Fibroblast of the aortic adventitia (primary cell): Measurements from ENCODE around the gene COPS2. TPM values are rescaled to one million over a fixed set of nuclear protein-coding genes. Genes with fewer than 3 reads are reported as not detected.

Experiments
- DNase-seq: peaks from one replicate; pipeline ENCODE4 v3.0.0-alpha.2; 2010; ENCODE audit warnings: low read depth
- H3K4me3 ChIP-seq: 2 replicates; pipeline ENCODE4 v1.5.1; 2011; ENCODE audit warnings: low read depth, mild to moderate bottlenecking, control low read depth, low read length, moderate library complexity
- CTCF ChIP-seq: IDR thresholded peaks from 2 replicates; pipeline ENCODE4 v1.5.1; 2011; ENCODE audit warnings: mild to moderate bottlenecking, low read length, control low read depth, inconsistent platforms; ENCODE audit not compliant: insufficient read depth
- total RNA-seq: library from RNA; depleted of rRNA; stranded (reverse); fragments of >200 nt; gene quantifications from 2 replicates; pipeline ENCODE4 v1.2.3, GENCODE V29; 2012; ENCODE audit warnings: low replicate concordance

Gene COPS2
- total RNA-seq = 116 and 176 TPM in 2 replicates

DNA sequence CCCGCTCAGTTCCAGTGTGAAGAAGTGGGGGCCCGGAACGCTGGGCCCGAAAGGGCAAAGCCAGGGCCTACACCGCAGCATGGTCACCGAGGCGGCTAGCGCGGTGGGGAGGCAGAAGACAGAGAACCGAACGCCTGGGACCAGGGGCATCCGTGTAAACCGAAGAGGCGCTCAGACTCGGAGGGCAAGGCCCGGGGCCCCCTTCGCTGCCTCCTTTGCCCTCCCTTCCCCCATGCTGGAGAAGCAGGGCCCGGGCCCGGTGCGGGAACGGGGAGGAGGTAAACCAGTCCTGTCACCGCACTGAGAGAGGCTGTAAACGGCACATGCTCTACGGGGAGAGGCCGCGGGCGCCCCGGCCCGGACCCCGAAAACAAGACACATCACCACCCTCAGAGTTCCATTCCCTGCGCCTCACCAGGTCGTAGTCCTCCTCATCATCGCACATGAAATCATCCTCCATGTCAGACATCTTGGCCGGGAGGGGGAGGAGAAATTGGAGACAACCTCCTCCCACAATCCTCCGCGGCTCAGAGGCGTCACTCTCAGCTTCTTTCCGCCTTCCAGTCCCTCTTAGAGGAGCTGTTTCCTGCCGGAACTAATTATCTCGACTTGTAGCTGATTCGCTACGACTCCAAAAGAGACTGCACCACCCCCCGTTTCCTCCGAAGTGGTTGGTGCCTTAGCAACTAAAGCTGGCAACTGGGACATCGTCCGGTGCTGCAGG, at the start of gene COPS2:
TSS of gene COPS2 (minus strand) at position 490 of the 724 bp plus-strand sequence. CDS start at position 469, 21 bp downstream.
- peak within 1 kb of the TSS; percentile 100 for H3K4me3 ChIP-seq
- DNase-seq = peak; percentile 100
- no peak for TF ChIP-seq CTCF

GRCh38 chr15:49200347-49200746, 44.9 kb upstream of the COPS2 start:
- no peak for TF ChIP-seq CTCF
- H3K4me3 ChIP-seq = no peak overlapping the region
- DNase-seq = no peak

- DNase-seq = peak; percentile 46
Measured at GRCh38 chr15:49199666-49200065, 44.3 kb upstream of the COPS2 start.

DNA sequence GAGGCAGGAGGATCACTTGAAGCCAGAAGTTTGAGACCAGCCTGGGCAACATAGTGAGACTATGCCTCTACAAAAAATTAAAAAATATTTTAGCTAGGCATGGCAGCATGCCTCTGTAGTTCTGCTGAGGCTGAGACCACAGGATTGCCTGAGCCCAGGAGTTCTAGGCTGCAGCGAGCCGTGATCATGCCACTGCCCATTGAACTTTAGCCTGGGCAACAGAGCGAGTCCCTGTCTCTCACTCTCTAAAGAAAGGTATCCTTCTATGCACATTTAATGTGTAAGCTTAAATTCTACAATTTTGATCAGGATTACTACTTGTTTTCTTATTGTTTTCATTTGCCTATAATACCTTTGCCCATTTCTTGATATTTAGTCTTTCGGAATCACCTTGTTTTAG, 41.5 kb upstream of the COPS2 start:
- DNase-seq = no peak
- TF ChIP-seq CTCF = no peak
- no peak overlapping the region for H3K4me3 ChIP-seq

More at GRCh38 chr15:49199666-49200065, 44.3 kb upstream of the COPS2 start:
- no peak overlapping the region for H3K4me3 ChIP-seq
- no peak for TF ChIP-seq CTCF

GRCh38 chr15:49191892-49192291, 36.5 kb upstream of the COPS2 start:
- TF ChIP-seq CTCF = no peak
- H3K4me3 ChIP-seq = no peak overlapping the region
- DNase-seq = no peak

- DNase-seq = no peak
- H3K4me3 ChIP-seq = no peak overlapping the region
- no peak for TF ChIP-seq CTCF
Measured at GRCh38 chr15:49190586-49190985, 35.2 kb upstream of the COPS2 start.
